Activated T-helper 17 cell treated with anti-CD3 and anti-CD28 coated beads, Interleukin-2, amount 50 U/mL, for 72 hours (primary cell): Measurements from ENCODE around the gene LYST. TPM values are rescaled to one million over a fixed set of nuclear protein-coding genes. Genes with fewer than 3 reads are reported as not detected.

Experiments used
- ATAC-seq: fragments of 150-1000 bp; cut with Tn5 transposase; replicated peaks from 2 replicates; pipeline ENCODE4 v1.10.0; 2021; ENCODE audit warnings: mild to moderate bottlenecking, moderate library complexity
- H3K27ac Mint-ChIP-seq: one replicate; pipeline ENCODE4 v1.8.0; 2022; ENCODE audit warnings: mixed read lengths
- H3K27me3 Mint-ChIP-seq: one replicate; pipeline ENCODE4 v1.8.0; 2022; ENCODE audit warnings: mixed read lengths
- H3K36me3 Mint-ChIP-seq: one replicate; pipeline ENCODE4 v1.8.0; 2022; ENCODE audit warnings: low read depth, mild to moderate bottlenecking, mixed read lengths
- H3K4me1 Mint-ChIP-seq: one replicate; pipeline ENCODE4 v1.8.0; 2022; ENCODE audit warnings: mixed read lengths
- H3K4me3 Mint-ChIP-seq: one replicate; pipeline ENCODE4 v1.8.0; 2022; ENCODE audit warnings: mild to moderate bottlenecking, mixed read lengths
- H3K9me3 Mint-ChIP-seq: one replicate; pipeline ENCODE4 v1.8.0; 2022; ENCODE audit warnings: mixed read lengths
- total RNA-seq, 2 donors: library from RNA; stranded (reverse); gene quantifications; one replicate each; pipeline ENCODE4 v1.2.3, GENCODE V29; 2022

Gene LYST
- total RNA-seq, 2 donors from 2014 or later, result 19.8 to 41.2 TPM

DNA sequence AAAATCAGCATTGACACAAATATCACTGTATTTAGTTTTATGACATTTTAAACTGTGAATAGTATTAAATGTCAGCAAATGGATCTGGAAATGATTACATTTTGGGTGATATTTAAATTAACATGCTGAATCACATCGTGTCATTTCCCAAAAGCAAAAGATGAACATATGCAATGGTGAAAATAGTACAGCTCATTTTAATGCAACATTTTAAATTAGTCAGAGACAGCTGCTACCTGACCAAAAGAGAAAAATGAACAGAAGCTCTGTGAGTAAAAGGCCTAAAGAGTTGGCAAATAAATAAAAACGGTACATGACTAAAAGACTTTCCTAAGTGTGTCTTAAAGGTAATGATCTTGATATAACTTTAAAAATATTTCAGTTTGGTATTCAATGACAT is 131.1 kb downstream of the LYST start:
- Mint-ChIP-seq H3K4me1 (peaks cover 5% of the 10 kb centered on the region), H3K36me3 (peaks cover 65% of the 10 kb centered on the region), H3K4me3 (no peak overlapping the region), H3K9me3 (no peaks in the 10 kb centered on the region), H3K27ac (no peak overlapping the region), H3K27me3 (no peaks in the 10 kb centered on the region)
- ATAC-seq, result peak; percentile 62

DNA sequence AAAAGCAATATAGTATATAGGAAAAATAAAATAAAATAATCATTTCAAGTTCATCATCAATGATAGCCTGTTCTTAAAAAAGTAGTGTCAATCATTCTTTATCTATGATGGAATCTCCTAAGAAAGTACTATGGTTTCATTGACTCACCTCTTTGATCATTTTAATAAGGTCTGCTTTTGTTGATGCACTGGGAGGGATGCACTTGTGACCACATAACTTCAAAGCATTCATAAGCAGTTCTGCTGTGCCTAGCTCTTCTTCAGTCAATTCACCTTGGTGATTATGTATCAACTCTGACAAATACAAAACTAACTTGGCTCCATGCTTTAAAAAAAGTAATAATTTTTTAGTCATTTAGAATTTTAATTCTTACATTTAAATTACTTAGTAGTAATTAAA is 132.4 kb downstream of the LYST start:
- ATAC-seq, result peak; percentile 62
- no peaks in the 10 kb centered on the region for H3K9me3 Mint-ChIP-seq
- no peak overlapping the region for H3K4me3 Mint-ChIP-seq
- peaks cover 56% of the 10 kb centered on the region for H3K36me3 Mint-ChIP-seq
- H3K4me1 Mint-ChIP-seq, result peaks cover 5% of the 10 kb centered on the region
- H3K27ac Mint-ChIP-seq, result no peak overlapping the region
- no peaks in the 10 kb centered on the region for H3K27me3 Mint-ChIP-seq

DNA sequence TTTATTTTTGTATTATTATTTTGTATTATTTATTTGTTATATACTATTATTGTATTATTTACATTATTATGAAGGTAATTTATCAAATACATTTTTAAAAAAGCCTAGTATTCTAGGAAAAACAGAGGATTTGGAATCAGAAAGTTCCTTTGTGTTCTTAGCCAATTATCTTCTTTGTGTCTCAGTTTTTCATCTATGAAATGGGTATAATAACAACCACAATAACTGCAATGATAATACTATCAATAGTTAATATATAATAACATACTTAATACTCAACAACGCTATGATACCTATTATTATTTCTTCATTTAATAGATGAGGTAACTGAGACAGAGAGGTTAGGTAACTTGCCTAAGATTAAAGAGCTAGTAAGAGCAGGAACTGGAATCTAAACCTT is 136.7 kb downstream of the LYST start:
- Mint-ChIP-seq H3K4me3 (no peak overlapping the region), H3K9me3 (no peaks in the 10 kb centered on the region), H3K27me3 (no peaks in the 10 kb centered on the region), H3K36me3 (peaks cover 52% of the 10 kb centered on the region), H3K27ac (no peak overlapping the region), H3K4me1 (no peaks in the 10 kb centered on the region)
- no peak for ATAC-seq

DNA sequence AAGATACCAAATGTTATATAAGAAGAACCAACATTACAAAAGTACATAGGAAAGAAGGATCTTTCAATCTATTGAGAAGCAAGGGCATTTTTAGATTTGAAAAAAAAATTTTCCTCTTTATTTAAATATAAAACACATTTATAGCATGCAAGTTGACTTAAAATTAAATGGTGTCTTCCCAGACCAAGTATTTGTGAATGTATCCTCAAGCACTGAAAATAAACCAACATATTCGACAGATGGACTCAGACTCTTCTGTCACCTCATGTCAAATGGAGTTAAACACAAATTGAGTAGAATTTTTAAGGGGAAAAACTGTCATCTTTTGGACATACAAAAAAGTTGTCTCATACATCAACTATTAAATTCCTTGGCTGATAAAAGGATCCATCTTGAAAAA is 140.1 kb downstream of the LYST start:
- Mint-ChIP-seq H3K27ac (no peak overlapping the region), H3K27me3 (no peaks in the 10 kb centered on the region), H3K9me3 (no peaks in the 10 kb centered on the region), H3K4me1 (no peaks in the 10 kb centered on the region), H3K4me3 (no peak overlapping the region), H3K36me3 (peaks cover 39% of the 10 kb centered on the region)
- ATAC-seq, result no peak

DNA sequence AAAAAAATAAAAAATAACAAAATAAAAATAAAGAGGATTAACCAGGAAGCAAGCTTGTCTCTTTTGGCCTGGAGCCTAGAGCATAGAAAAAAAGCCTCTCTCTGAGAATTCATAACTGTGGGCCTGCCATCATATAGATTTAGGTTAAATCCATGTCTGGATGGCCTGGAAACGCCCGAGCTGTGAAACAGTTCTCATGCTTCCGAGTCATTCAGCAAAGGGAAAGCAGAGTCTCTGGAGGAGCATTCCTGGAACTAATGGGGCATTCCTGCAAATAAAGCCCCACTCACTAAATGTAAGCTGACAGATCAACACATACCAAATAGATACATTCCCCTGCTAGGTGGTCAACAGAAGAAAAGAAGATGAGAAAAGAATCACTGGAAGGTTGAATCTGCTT is 141.3 kb downstream of the LYST start:
- no peaks in the 10 kb centered on the region for H3K27me3 Mint-ChIP-seq
- no peak overlapping the region for H3K27ac Mint-ChIP-seq
- H3K4me1 Mint-ChIP-seq, result no peaks in the 10 kb centered on the region
- H3K36me3 Mint-ChIP-seq, result peaks cover 30% of the 10 kb centered on the region
- no peak overlapping the region for H3K4me3 Mint-ChIP-seq
- H3K9me3 Mint-ChIP-seq, result no peaks in the 10 kb centered on the region
- ATAC-seq, result no peak

DNA sequence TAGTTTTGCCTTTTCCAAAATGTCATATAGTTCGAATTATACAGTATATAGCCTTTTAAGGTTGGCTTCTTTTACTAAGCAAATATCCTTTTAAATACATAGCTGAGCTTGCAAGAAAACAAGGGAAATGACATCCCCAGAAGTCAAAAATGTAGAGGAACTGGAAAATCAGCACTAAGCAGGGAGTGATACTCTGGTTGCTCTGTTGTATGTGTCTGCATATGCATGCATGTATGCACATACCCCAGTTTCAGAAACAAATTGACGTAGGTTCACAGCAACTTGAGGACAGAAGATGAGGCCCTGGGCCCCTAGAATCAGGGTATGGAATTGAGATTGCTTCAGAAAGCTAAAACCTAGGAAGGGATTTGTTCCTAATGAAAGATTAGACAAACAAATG is 142.0 kb downstream of the LYST start:
- Mint-ChIP-seq H3K27ac (no peak overlapping the region), H3K4me1 (no peaks in the 10 kb centered on the region), H3K36me3 (peaks cover 30% of the 10 kb centered on the region), H3K4me3 (no peak overlapping the region), H3K27me3 (no peaks in the 10 kb centered on the region), H3K9me3 (no peaks in the 10 kb centered on the region)
- no peak for ATAC-seq

DNA sequence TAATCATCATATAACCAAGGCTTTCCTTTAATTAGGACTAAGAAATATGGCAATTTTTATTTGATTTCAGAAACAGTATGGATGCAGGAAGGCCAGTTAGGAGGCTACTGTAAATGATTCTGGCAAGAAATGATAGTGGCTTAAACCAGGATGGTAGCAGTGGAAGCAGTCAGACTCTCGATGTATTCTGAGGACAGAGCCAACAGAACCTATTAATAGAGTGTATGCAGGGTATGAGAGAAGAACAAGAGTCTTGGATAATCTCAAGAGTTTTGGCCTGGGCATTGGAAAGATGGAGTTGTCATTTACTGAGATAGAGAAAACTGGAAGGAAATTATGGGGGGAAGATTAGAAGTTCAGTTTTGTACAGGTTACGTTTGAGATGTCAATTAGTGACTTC is 143.8 kb downstream of the LYST start:
- no peaks in the 10 kb centered on the region for H3K27me3 Mint-ChIP-seq
- ATAC-seq, result no peak
- H3K9me3 Mint-ChIP-seq, result no peaks in the 10 kb centered on the region
- H3K27ac Mint-ChIP-seq, result no peak overlapping the region
- H3K4me3 Mint-ChIP-seq, result no peak overlapping the region
- H3K4me1 Mint-ChIP-seq, result no peaks in the 10 kb centered on the region
- H3K36me3 Mint-ChIP-seq, result peaks cover 16% of the 10 kb centered on the region

DNA sequence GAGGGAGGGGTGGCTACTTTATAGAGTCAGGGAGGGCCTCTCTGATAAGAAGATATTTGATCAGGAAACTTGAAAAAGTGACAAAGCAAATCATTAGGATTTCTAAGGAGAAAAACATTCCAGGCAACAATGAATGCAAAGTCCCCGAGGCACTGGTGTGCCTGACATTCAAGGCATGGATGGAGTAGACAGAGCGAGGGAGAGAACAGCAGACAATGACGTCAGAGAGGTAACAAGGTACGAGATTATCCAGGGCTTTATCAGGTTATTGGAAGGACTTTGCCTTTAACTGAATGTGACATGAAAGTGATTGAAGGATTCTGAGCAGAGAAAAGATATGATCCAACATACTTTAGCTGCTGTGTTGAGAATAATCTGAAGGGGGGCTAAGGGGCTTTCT is 144.7 kb downstream of the LYST start:
- ATAC-seq, result no peak
- no peaks in the 10 kb centered on the region for H3K27me3 Mint-ChIP-seq
- no peaks in the 10 kb centered on the region for H3K9me3 Mint-ChIP-seq
- H3K4me3 Mint-ChIP-seq, result no peak overlapping the region
- no peaks in the 10 kb centered on the region for H3K4me1 Mint-ChIP-seq
- no peak overlapping the region for H3K27ac Mint-ChIP-seq
- H3K36me3 Mint-ChIP-seq, result peaks cover 18% of the 10 kb centered on the region

DNA sequence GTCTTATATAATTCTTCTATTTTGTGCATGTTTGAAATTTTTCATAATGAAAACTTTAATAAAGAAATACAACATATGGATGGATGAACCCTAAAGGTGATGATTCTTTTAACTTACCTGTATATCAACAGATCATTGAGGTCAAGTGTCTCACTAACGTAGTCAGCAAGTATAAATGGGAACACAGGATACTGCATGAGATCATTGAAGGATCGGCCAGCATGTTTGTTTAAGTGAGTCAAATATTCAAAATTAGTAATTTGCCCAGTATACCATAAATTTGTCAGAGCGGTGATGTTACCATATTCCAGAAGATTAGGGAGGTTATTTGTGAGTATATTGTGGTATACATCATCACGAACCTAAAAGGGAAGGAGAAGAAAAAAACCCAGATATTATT is 146.2 kb downstream of the LYST start:
- H3K27me3 Mint-ChIP-seq, result no peaks in the 10 kb centered on the region
- no peak overlapping the region for H3K4me3 Mint-ChIP-seq
- H3K36me3 Mint-ChIP-seq, result peaks cover 16% of the 10 kb centered on the region
- ATAC-seq, result no peak
- H3K9me3 Mint-ChIP-seq, result no peaks in the 10 kb centered on the region
- no peaks in the 10 kb centered on the region for H3K4me1 Mint-ChIP-seq
- H3K27ac Mint-ChIP-seq, result no peak overlapping the region

DNA sequence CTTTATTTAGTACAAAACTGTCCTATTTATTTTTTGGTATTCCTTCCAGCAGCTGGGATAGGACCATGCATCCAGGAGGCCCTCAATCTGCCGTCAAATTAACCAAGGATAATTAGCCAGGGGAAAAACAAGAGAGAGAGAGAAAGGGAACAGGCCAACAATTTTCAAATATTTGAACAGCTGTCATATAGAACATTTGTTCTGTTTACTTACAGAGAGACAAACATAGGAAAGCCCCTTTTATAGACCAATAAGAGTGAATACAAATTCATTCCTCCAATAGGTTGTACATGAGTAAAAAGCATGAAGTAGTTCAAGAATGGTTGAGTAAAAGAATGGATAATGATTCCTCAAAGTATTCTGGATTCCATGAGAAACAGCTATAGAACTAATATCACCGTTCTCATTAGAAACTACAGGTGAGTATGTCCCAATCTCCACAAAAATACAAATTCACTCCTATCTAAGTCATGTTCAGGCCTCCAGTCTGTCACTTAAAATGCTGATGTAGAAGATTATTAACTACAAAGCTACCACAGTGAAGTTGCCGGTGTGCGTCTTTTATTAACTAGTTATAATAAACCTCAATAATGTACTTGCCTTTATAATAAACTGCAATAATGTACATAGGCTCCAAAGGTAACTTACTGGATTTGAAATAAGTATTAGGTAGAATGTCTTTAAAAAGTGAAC is 152.4 kb downstream of the LYST start:
- Mint-ChIP-seq H3K36me3 (peaks cover 64% of the 10 kb centered on the region), H3K4me3 (no peak overlapping the region), H3K9me3 (no peaks in the 10 kb centered on the region), H3K4me1 (no peaks in the 10 kb centered on the region), H3K27me3 (no peaks in the 10 kb centered on the region), H3K27ac (no peak overlapping the region)
- no peak for ATAC-seq

DNA sequence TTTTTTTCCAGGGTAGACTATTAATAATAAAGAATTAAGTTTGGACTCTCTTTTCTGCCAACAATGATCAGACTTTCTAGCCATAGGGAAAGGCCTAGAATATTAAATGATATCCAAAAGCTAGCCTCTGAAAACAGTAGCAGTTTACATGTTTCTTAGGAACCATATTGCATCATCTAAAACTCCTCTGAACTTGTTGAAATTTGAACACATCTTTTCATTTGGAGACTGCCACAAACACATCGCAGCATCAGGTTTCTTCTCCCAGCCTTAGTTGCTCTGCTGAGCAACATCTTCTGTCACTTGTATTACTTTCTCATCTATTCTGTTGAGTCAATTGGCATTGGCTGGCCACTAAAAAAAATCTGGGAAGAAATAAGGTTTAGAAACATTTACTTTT is 153.9 kb downstream of the LYST start:
- H3K27me3 Mint-ChIP-seq, result no peaks in the 10 kb centered on the region
- H3K9me3 Mint-ChIP-seq, result no peaks in the 10 kb centered on the region
- no peak overlapping the region for H3K4me3 Mint-ChIP-seq
- peaks cover 80% of the 10 kb centered on the region for H3K36me3 Mint-ChIP-seq
- ATAC-seq, result no peak
- H3K4me1 Mint-ChIP-seq, result no peaks in the 10 kb centered on the region
- H3K27ac Mint-ChIP-seq, result no peak overlapping the region

DNA sequence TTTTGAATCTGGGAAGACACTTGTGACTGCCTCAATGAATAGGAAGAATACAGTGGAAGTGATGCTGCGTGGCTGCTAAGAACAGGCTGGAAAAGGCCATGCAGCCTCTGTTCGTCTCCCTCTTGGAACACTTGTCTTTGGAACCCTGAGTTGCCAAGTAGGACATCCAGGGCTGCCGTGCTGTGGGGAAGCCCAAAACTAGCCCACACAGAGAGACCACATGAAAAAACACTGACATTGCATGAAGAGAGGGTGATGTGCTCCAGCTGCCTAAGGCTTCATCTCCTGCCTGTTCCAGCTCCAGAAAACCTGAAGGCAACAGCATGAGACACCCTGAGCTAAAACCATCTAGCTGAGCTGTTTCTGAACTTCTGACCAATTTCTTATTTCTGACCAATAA is 156.0 kb downstream of the LYST start:
- no peaks in the 10 kb centered on the region for H3K27me3 Mint-ChIP-seq
- peaks cover 86% of the 10 kb centered on the region for H3K36me3 Mint-ChIP-seq
- no peak overlapping the region for H3K27ac Mint-ChIP-seq
- H3K4me1 Mint-ChIP-seq, result no peaks in the 10 kb centered on the region
- no peak for ATAC-seq
- H3K4me3 Mint-ChIP-seq, result no peak overlapping the region
- H3K9me3 Mint-ChIP-seq, result no peaks in the 10 kb centered on the region

DNA sequence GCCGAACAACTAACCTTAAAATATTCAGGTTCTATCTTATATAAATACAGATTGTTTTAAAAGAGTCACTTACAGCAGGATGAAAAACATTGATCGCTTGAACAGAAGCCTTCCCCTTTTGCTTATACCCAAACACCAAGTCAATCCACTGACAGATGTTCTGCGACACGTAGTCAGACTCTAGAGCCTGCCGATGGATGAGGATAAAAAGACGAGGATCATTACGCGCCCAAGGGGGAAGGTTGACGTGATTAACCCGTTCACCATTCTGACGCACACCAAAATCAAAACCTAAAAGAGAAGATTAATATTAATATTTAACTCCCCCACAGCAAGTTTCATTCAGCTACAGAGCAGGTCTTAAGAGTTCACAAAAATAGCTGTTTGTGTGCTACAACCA is 157.7 kb downstream of the LYST start:
- Mint-ChIP-seq H3K27ac (no peak overlapping the region), H3K4me1 (no peaks in the 10 kb centered on the region), H3K4me3 (no peak overlapping the region), H3K9me3 (no peaks in the 10 kb centered on the region), H3K27me3 (no peaks in the 10 kb centered on the region), H3K36me3 (peaks cover 81% of the 10 kb centered on the region)
- no peak for ATAC-seq

DNA sequence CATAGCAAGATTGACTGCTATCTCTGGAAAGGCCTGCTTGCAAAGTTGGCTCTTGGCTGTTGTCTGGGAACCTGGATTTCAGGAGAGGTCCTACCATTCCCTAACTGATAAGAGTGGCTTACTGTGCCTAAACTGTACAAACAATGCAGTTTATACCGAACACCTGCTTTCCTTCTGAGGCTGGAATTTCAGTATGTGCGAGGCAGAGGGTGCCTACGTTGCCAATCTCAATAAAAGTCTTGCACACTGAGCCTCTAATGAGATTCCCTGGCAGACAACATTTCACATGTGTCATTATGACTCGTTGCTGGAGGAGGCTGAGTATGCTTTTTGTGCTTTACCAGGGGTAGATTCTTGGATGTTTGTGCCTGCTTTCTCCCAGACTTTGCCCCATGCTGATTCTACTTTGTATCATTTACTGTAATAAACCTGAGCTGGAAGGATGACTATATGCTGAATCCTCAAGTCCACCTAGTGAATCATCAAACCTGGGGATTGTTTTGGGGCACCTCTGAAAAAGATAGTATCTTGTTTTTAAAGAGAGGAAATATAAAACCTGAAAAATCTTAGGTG is 158.2 kb downstream of the LYST start:
- no peak overlapping the region for H3K4me3 Mint-ChIP-seq
- no peaks in the 10 kb centered on the region for H3K4me1 Mint-ChIP-seq
- peak overlapping the region; percentile 20 for H3K27ac Mint-ChIP-seq
- peak; percentile 84 for ATAC-seq
- H3K27me3 Mint-ChIP-seq, result no peaks in the 10 kb centered on the region
- peaks cover 82% of the 10 kb centered on the region for H3K36me3 Mint-ChIP-seq
- no peaks in the 10 kb centered on the region for H3K9me3 Mint-ChIP-seq

DNA sequence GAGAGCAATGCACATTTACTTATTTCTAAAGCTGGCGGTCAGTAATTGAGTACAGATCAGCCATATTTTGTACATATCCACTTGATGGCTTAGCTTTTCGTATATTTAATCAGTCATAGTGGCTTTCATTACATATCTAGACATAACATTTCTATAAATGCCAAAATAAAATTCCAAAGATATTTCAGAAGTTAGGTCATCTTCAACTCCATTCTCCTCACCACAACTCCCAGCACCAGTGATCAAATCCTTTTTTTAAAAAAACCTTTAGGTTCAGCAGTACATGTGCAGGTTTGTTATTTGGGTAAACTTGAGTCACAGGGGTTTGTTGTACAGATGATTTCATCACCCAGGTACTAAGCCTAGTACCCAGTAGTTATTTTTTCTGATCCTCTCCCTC is 163.2 kb downstream of the LYST start:
- Mint-ChIP-seq H3K4me3 (no peak overlapping the region), H3K27me3 (no peaks in the 10 kb centered on the region), H3K9me3 (no peaks in the 10 kb centered on the region), H3K36me3 (peaks cover 91% of the 10 kb centered on the region), H3K27ac (no peak overlapping the region), H3K4me1 (no peaks in the 10 kb centered on the region)
- ATAC-seq, result no peak

DNA sequence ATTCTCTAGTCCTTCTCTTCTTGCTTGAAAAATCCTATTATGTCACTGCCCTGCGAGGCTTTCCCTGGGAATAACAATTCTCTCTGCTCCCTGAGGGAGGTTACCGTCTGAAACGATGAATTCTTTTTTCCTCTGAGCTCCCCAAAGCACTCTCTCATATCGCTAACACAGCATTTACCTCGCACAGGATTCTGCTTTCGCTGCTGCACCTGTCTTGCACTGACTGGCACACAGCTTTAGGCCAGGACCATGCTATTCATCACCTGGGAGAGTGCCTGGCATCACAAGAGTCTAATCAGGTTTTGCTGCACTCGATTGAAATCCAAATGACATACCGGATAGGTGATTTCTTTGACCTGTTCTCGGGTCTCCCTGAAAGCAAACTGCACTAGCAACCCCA is 164.3 kb downstream of the LYST start:
- no peak overlapping the region for H3K27ac Mint-ChIP-seq
- peaks cover 5% of the 10 kb centered on the region for H3K4me1 Mint-ChIP-seq
- peaks cover 86% of the 10 kb centered on the region for H3K36me3 Mint-ChIP-seq
- no peak for ATAC-seq
- H3K9me3 Mint-ChIP-seq, result no peaks in the 10 kb centered on the region
- H3K27me3 Mint-ChIP-seq, result no peaks in the 10 kb centered on the region
- H3K4me3 Mint-ChIP-seq, result no peak overlapping the region
